ENCODE data around the gene PRR5.
"Not testable (repeated sequence)": the region's sequence is repeated elsewhere in the genome, so short reads cannot be mapped to it uniquely, and the experiment has no call there.

PRR5 gene, protein sequence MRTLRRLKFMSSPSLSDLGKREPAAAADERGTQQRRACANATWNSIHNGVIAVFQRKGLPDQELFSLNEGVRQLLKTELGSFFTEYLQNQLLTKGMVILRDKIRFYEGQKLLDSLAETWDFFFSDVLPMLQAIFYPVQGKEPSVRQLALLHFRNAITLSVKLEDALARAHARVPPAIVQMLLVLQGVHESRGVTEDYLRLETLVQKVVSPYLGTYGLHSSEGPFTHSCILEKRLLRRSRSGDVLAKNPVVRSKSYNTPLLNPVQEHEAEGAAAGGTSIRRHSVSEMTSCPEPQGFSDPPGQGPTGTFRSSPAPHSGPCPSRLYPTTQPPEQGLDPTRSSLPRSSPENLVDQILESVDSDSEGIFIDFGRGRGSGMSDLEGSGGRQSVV

GRCh38 chr22:44701824-44702478, at the start of gene PRR5:
PRR5 (plus strand) TSS chr22:44702204; CDS start chr22:44702475, 271 bp downstream.
- H3K27me3 ChIP-seq (ENCODE audit: insufficient read depth, low read depth) = peaks cover 9% of the 10 kb centered on the region; the same call in 1 of the 2 replicates
- TF ChIP-seq, protein P1, sequence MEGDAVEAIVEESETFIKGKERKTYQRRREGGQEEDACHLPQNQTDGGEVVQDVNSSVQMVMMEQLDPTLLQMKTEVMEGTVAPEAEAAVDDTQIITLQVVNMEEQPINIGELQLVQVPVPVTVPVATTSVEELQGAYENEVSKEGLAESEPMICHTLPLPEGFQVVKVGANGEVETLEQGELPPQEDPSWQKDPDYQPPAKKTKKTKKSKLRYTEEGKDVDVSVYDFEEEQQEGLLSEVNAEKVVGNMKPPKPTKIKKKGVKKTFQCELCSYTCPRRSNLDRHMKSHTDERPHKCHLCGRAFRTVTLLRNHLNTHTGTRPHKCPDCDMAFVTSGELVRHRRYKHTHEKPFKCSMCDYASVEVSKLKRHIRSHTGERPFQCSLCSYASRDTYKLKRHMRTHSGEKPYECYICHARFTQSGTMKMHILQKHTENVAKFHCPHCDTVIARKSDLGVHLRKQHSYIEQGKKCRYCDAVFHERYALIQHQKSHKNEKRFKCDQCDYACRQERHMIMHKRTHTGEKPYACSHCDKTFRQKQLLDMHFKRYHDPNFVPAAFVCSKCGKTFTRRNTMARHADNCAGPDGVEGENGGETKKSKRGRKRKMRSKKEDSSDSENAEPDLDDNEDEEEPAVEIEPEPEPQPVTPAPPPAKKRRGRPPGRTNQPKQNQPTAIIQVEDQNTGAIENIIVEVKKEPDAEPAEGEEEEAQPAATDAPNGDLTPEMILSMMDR (conservative IDR thresholded peaks at IDR 0.05; ENCODE audit: low read depth, low read length) = no peak
- no peak within 1 kb of the TSS for H2AFZ ChIP-seq (ENCODE audit: low read depth)
- no peaks in the 10 kb centered on the region for H4K20me1 ChIP-seq (ENCODE audit: insufficient read depth)
- H3K36me3 ChIP-seq (ENCODE audit: insufficient read depth) = no peaks in the 10 kb centered on the region
- H3K4me1 ChIP-seq (ENCODE audit: low read depth, poor library complexity, severe bottlenecking) = no peaks in the 10 kb centered on the region
- no peak within 1 kb of the TSS for H3K4me2 ChIP-seq
- H3K79me2 ChIP-seq (ENCODE audit: insufficient read depth, low read depth) = no peaks in the 10 kb centered on the region
- H3K4me3 ChIP-seq (IDR thresholded peaks at IDR 0.05; ENCODE audit: insufficient read depth, low read depth, low read length) = no peak within 1 kb of the TSS
- H3K27ac ChIP-seq = no peak within 1 kb of the TSS
- no peak within 1 kb of the TSS for H3K9ac ChIP-seq

- H3K27me3 ChIP-seq (ENCODE audit: insufficient read depth, low read depth); H3K79me2 ChIP-seq (ENCODE audit: insufficient read depth, low read depth); H3K4me2 ChIP-seq; H3K9ac ChIP-seq; H3K4me3 ChIP-seq (IDR thresholded peaks at IDR 0.05; ENCODE audit: insufficient read depth, low read depth, low read length); H3K27ac ChIP-seq; H4K20me1 ChIP-seq (ENCODE audit: insufficient read depth); H3K36me3 ChIP-seq (ENCODE audit: insufficient read depth); H2AFZ ChIP-seq (ENCODE audit: low read depth); H3K4me1 ChIP-seq (ENCODE audit: low read depth, poor library complexity, severe bottlenecking): not testable (repeated sequence)
Observed at GRCh38 chr22:44652866-44653265, 49.1 kb upstream of the PRR5 start.

- TF ChIP-seq, protein P1 (conservative IDR thresholded peaks at IDR 0.05; ENCODE audit: low read depth, low read length) = no peak
- Histone ChIP-seq H3K9ac (no peak overlapping the region), H3K79me2 (ENCODE audit: insufficient read depth, low read depth) (no peaks in the 10 kb centered on the region), H3K36me3 (ENCODE audit: insufficient read depth) (no peaks in the 10 kb centered on the region), H3K4me1 (ENCODE audit: low read depth, poor library complexity, severe bottlenecking) (no peaks in the 10 kb centered on the region), H2AFZ (ENCODE audit: low read depth) (no peak overlapping the region), H4K20me1 (ENCODE audit: insufficient read depth) (no peaks in the 10 kb centered on the region), H3K4me3 (IDR thresholded peaks at IDR 0.05; ENCODE audit: insufficient read depth, low read depth, low read length) (no peak overlapping the region), H3K4me2 (no peak overlapping the region), H3K27me3 (ENCODE audit: insufficient read depth, low read depth) (no peaks in the 10 kb centered on the region; the same call in 1 of the 2 replicates), H3K27ac (no peak overlapping the region)
Observed at GRCh38 chr22:44658311-44658953, 43.6 kb upstream of the PRR5 start.

GRCh38 chr22:44659140-44659539, 42.9 kb upstream of the PRR5 start:
- H3K9ac ChIP-seq = no peak overlapping the region
- H3K4me2 ChIP-seq = no peak overlapping the region
- H3K4me1 ChIP-seq (ENCODE audit: low read depth, poor library complexity, severe bottlenecking) = no peaks in the 10 kb centered on the region
- H3K27me3 ChIP-seq (ENCODE audit: insufficient read depth, low read depth) = no peaks in the 10 kb centered on the region; the same call in 1 of the 2 replicates
- no peak overlapping the region for H3K4me3 ChIP-seq (IDR thresholded peaks at IDR 0.05; ENCODE audit: insufficient read depth, low read depth, low read length)
- H3K27ac ChIP-seq = no peak overlapping the region
- no peaks in the 10 kb centered on the region for H4K20me1 ChIP-seq (ENCODE audit: insufficient read depth)
- no peaks in the 10 kb centered on the region for H3K79me2 ChIP-seq (ENCODE audit: insufficient read depth, low read depth)
- H2AFZ ChIP-seq (ENCODE audit: low read depth) = no peak overlapping the region
- TF ChIP-seq, protein P1 (conservative IDR thresholded peaks at IDR 0.05; ENCODE audit: low read depth, low read length) = no peak
- no peaks in the 10 kb centered on the region for H3K36me3 ChIP-seq (ENCODE audit: insufficient read depth)
